ENCODE measurements around the gene CABLES1. TPM values are rescaled to one million over a fixed set of nuclear protein-coding genes. Genes with fewer than 3 reads are reported as not detected.
A peak's percentile ranks its signal among the peaks of the same experiment; 100 is the strongest.
"Not testable (repeated sequence)": the region's sequence is repeated elsewhere in the genome, so short reads cannot be mapped to it uniquely, and the experiment has no call there.

CABLES1 gene
- total and polyA plus RNA-seq, 7 experiments from 2014 or later: 0.11 to 5.7 (median 0.58) TPM; not detected in 3

- H3K36me3 ChIP-seq (ENCODE audit: control insufficient read depth in 2 of 3, insufficient read depth in 3 of 3, low read length in 3 of 3); CTCF ChIA-PET; H3K4me1 ChIP-seq (ENCODE audit: control insufficient read depth in 2 of 2, insufficient read depth in 2 of 2, low read length in 2 of 2); H3K27ac ChIP-seq (ENCODE audit: low read depth, low read length); ATAC-seq; intact Hi-C loops (cut with micrococcal nuclease); H3K4me3 ChIP-seq (ENCODE audit: low read length); H3K9me3 Mint-ChIP-seq; H3K27me3 ChIP-seq (ENCODE audit: control insufficient read depth in 2 of 2, insufficient read depth in 2 of 2, low read length in 2 of 2); H3K36me3 Mint-ChIP-seq; POLR2A ChIA-PET; DNase-seq; H3K9me3 ChIP-seq (ENCODE audit: control insufficient read depth in 2 of 3, low read length in 3 of 3); H3K4me3 Mint-ChIP-seq: not testable (repeated sequence)
- H3K27ac Mint-ChIP-seq: peak overlapping the region in 1 of 9 donors; percentile 21
- H3K27me3 Mint-ChIP-seq: peaks cover 0 to 21% (median 0%) of the 10 kb centered on the region in 5 donors
- peaks cover 5 to 13% (median 9%) of the 10 kb centered on the region in 7 donors for H3K4me1 Mint-ChIP-seq
Observed at GRCh38 chr18:23093130-23093529, 42.2 kb upstream of the CABLES1 start.

GRCh38 chr18:23093772-23094171, 41.5 kb upstream of the CABLES1 start:
- POLR2A ChIA-PET: no interaction called here
- Histone ChIP-seq H3K4me3 (ENCODE audit: low read length) (no peak overlapping the region), H3K27ac (ENCODE audit: low read depth, low read length) (no peak overlapping the region), H3K4me1 (ENCODE audit: control insufficient read depth in 2 of 2, insufficient read depth in 2 of 2, low read length in 2 of 2) (peaks cover 0 to 6% of the 10 kb centered on the region in 2 donors), H3K36me3 (ENCODE audit: control insufficient read depth in 2 of 3, insufficient read depth in 3 of 3, low read length in 3 of 3) (no peaks in the 10 kb centered on the region), H3K9me3 (ENCODE audit: control insufficient read depth in 2 of 3, low read length in 3 of 3) (no peaks in the 10 kb centered on the region), H3K27me3 (ENCODE audit: control insufficient read depth in 2 of 2, insufficient read depth in 2 of 2, low read length in 2 of 2) (no peaks in the 10 kb centered on the region)
- ATAC-seq: no peak
- DNase-seq: no peak
- H3K4me3 Mint-ChIP-seq: no peak overlapping the region
- CTCF ChIA-PET: no interaction called here
- H3K9me3 Mint-ChIP-seq: no peaks in the 10 kb centered on the region
- intact Hi-C loops (cut with micrococcal nuclease): no loop called here
- H3K27ac Mint-ChIP-seq: peak overlapping the region in 1 of 9 donors; percentile 37
- no peaks in the 10 kb centered on the region for H3K36me3 Mint-ChIP-seq
- peaks cover 0 to 19% (median 0%) of the 10 kb centered on the region in 5 donors for H3K27me3 Mint-ChIP-seq
- H3K4me1 Mint-ChIP-seq: peaks cover 5 to 13% (median 9%) of the 10 kb centered on the region in 7 donors

- no peak overlapping the region for H3K27ac ChIP-seq (ENCODE audit: low read depth, low read length)
- no peak overlapping the region for H3K4me3 ChIP-seq (ENCODE audit: low read length)
- Mint-ChIP-seq H3K4me3 (no peak overlapping the region), H3K27me3 (peaks cover 0 to 19% (median 0%) of the 10 kb centered on the region in 5 donors), H3K36me3 (no peaks in the 10 kb centered on the region), H3K9me3 (no peaks in the 10 kb centered on the region), H3K27ac (peak overlapping the region in 2 of 9 donors; percentile 37 to 62), H3K4me1 (peaks cover 5 to 13% (median 10%) of the 10 kb centered on the region in 7 donors)
- ATAC-seq (no peak), DNase-seq (no peak)
- no peaks in the 10 kb centered on the region for H3K9me3 ChIP-seq (ENCODE audit: control insufficient read depth in 2 of 3, low read length in 3 of 3)
- H3K27me3 ChIP-seq (ENCODE audit: control insufficient read depth in 2 of 2, insufficient read depth in 2 of 2, low read length in 2 of 2): no peaks in the 10 kb centered on the region
- POLR2A ChIA-PET: no interaction called here
- peaks cover 0 to 6% of the 10 kb centered on the region in 2 donors for H3K4me1 ChIP-seq (ENCODE audit: control insufficient read depth in 2 of 2, insufficient read depth in 2 of 2, low read length in 2 of 2)
- intact Hi-C loops (cut with micrococcal nuclease): no loop called here
- no peaks in the 10 kb centered on the region for H3K36me3 ChIP-seq (ENCODE audit: control insufficient read depth in 2 of 3, insufficient read depth in 3 of 3, low read length in 3 of 3)
- CTCF ChIA-PET: no interaction called here
Observed at GRCh38 chr18:23094411-23095190, 40.7 kb upstream of the CABLES1 start.

GRCh38 chr18:23095463-23095862, 39.8 kb upstream of the CABLES1 start:
- no peaks in the 10 kb centered on the region for H3K27me3 ChIP-seq (ENCODE audit: control insufficient read depth in 2 of 2, insufficient read depth in 2 of 2, low read length in 2 of 2)
- Mint-ChIP-seq H3K36me3 (no peaks in the 10 kb centered on the region), H3K4me3 (no peak overlapping the region), H3K9me3 (no peaks in the 10 kb centered on the region), H3K4me1 (peaks cover 5 to 13% (median 10%) of the 10 kb centered on the region in 7 donors), H3K27me3 (peaks cover 0 to 19% (median 0%) of the 10 kb centered on the region in 5 donors), H3K27ac (no peak overlapping the region)
- H3K27ac ChIP-seq (ENCODE audit: low read depth, low read length): no peak overlapping the region
- peaks cover 0 to 6% of the 10 kb centered on the region in 2 donors for H3K4me1 ChIP-seq (ENCODE audit: control insufficient read depth in 2 of 2, insufficient read depth in 2 of 2, low read length in 2 of 2)
- no peak overlapping the region for H3K4me3 ChIP-seq (ENCODE audit: low read length)
- no peaks in the 10 kb centered on the region for H3K36me3 ChIP-seq (ENCODE audit: control insufficient read depth in 2 of 3, insufficient read depth in 3 of 3, low read length in 3 of 3)
- no peak for ATAC-seq
- no peaks in the 10 kb centered on the region for H3K9me3 ChIP-seq (ENCODE audit: control insufficient read depth in 2 of 3, low read length in 3 of 3)
- ChIA-PET CTCF (no interaction called here), POLR2A (no interaction called here)
- intact Hi-C loops (cut with micrococcal nuclease): no loop called here
- DNase-seq: no peak

- H3K27me3 ChIP-seq (ENCODE audit: control insufficient read depth in 2 of 2, insufficient read depth in 2 of 2, low read length in 2 of 2); ATAC-seq; H3K36me3 Mint-ChIP-seq; H3K9me3 Mint-ChIP-seq; H3K9me3 ChIP-seq (ENCODE audit: control insufficient read depth in 2 of 3, low read length in 3 of 3); DNase-seq; H3K27ac ChIP-seq (ENCODE audit: low read depth, low read length); H3K4me1 Mint-ChIP-seq; intact Hi-C loops (cut with micrococcal nuclease); H3K4me1 ChIP-seq (ENCODE audit: control insufficient read depth in 2 of 2, insufficient read depth in 2 of 2, low read length in 2 of 2); H3K4me3 ChIP-seq (ENCODE audit: low read length); POLR2A ChIA-PET; H3K36me3 ChIP-seq (ENCODE audit: control insufficient read depth in 2 of 3, insufficient read depth in 3 of 3, low read length in 3 of 3); H3K4me3 Mint-ChIP-seq: not testable (repeated sequence)
- Mint-ChIP-seq H3K27me3 (peaks cover 0 to 19% (median 0%) of the 10 kb centered on the region in 5 donors), H3K27ac (peak overlapping the region in 1 of 9 donors; percentile 10)
- CTCF ChIA-PET: interaction anchor here (0.5 to 0.6 kb wide), 3 partner anchors 27 to 64 kb away, joined by 3 to 4 read pairs (median 3); no protein-coding TSS in a partner anchor
Observed at GRCh38 chr18:23097016-23097415, 38.3 kb upstream of the CABLES1 start.

GRCh38 chr18:23099621-23100020, 35.7 kb upstream of the CABLES1 start:
- H3K4me1 ChIP-seq (ENCODE audit: control insufficient read depth in 2 of 2, insufficient read depth in 2 of 2, low read length in 2 of 2): no peaks in the 10 kb centered on the region
- H3K4me3 ChIP-seq (ENCODE audit: low read length): no peak overlapping the region
- ATAC-seq (no peak), DNase-seq (no peak)
- Mint-ChIP-seq H3K27ac (no peak overlapping the region), H3K4me3 (no peak overlapping the region), H3K36me3 (peaks cover 0 to 2% (median 0%) of the 10 kb centered on the region in 5 donors), H3K27me3 (peaks cover 0 to 11% (median 0%) of the 10 kb centered on the region in 5 donors), H3K4me1 (peaks cover 0 to 8% (median 0%) of the 10 kb centered on the region in 7 donors), H3K9me3 (no peaks in the 10 kb centered on the region)
- no peaks in the 10 kb centered on the region for H3K36me3 ChIP-seq (ENCODE audit: control insufficient read depth in 2 of 3, insufficient read depth in 3 of 3, low read length in 3 of 3)
- H3K27me3 ChIP-seq (ENCODE audit: control insufficient read depth in 2 of 2, insufficient read depth in 2 of 2, low read length in 2 of 2): no peaks in the 10 kb centered on the region
- ChIA-PET POLR2A (no interaction called here), CTCF (interaction anchor here (1.4 kb wide), 1 partner anchor 13 kb away, joined by 3 read pairs; no protein-coding TSS in a partner anchor)
- H3K9me3 ChIP-seq (ENCODE audit: control insufficient read depth in 2 of 3, low read length in 3 of 3): no peaks in the 10 kb centered on the region
- H3K27ac ChIP-seq (ENCODE audit: low read depth, low read length): no peak overlapping the region
- intact Hi-C loops (cut with micrococcal nuclease): no loop called here
